ENCODE measurements around the gene MOK. TPM values are rescaled to one million over a fixed set of nuclear protein-coding genes. Genes with fewer than 3 reads are reported as not detected.

MOK gene
- total RNA-seq, 1 experiment from 2014 or later: 2.8 TPM

GRCh38 chr14:102297436-102298170 is 7.4 kb downstream of the MOK start:
- Histone ChIP-seq H4K91ac (ENCODE audit: insufficient read length, low read depth, low read length) (no peak overlapping the region), H4K8ac (replicated peaks; ENCODE audit: insufficient read length, low read depth, low read length) (no peak overlapping the region), H2BK20ac (ENCODE audit: low read depth, low read length, poor library complexity, severe bottlenecking) (no peak overlapping the region), H2BK12ac (ENCODE audit: insufficient read length, low read depth, low read length) (no peak overlapping the region), H3K4me1 (ENCODE audit: insufficient read depth, low read length) (no peaks in the 10 kb centered on the region), H3K14ac (ENCODE audit: insufficient read depth, low read length) (no peak overlapping the region), H4K20me1 (ENCODE audit: control insufficient read depth, insufficient read depth, insufficient read length) (no peaks in the 10 kb centered on the region), H4K5ac (ENCODE audit: insufficient read length, low read depth, low read length) (no peak overlapping the region), H3K79me1 (ENCODE audit: insufficient read depth, low read depth, low read length, poor library complexity, severe bottlenecking) (no peaks in the 10 kb centered on the region), H3K27ac (ENCODE audit: insufficient read length, low read depth, low read length) (no peak overlapping the region), H3K4ac (ENCODE audit: low read depth, low read length) (no peak overlapping the region), H3K23me2 (ENCODE audit: insufficient read length, low read depth, low read length, poor library complexity, severe bottlenecking) (no peaks in the 10 kb centered on the region), H3K9ac (ENCODE audit: extremely low read depth, insufficient read length, low read length) (no peak overlapping the region), H2AK5ac (ENCODE audit: insufficient read length, low read length) (no peak overlapping the region), H3K23ac (ENCODE audit: insufficient read length, low read depth, low read length) (no peak overlapping the region), H3K79me2 (ENCODE audit: insufficient read depth, low read length) (no peaks in the 10 kb centered on the region), H3K4me2 (ENCODE audit: insufficient read depth, insufficient read length, low read length) (no peak overlapping the region), H3T11ph (ENCODE audit: low read length) (no peak overlapping the region), H2BK15ac (ENCODE audit: low read depth, low read length) (no peak overlapping the region), H3K27me3 (ENCODE audit: insufficient read depth, low read length) (no peaks in the 10 kb centered on the region), H2BK120ac (ENCODE audit: low read depth, low read length, poor library complexity, severe bottlenecking) (no peak overlapping the region), H3K56ac (ENCODE audit: insufficient read length, low read depth, low read length) (no peak overlapping the region), H2BK5ac (ENCODE audit: insufficient read length, low read length) (no peak overlapping the region), H3K18ac (ENCODE audit: insufficient read length, low read depth, low read length) (no peak overlapping the region), H3K9me3 (ENCODE audit: control insufficient read depth, low read depth, low read length) (no peaks in the 10 kb centered on the region), H2AFZ (ENCODE audit: low read length) (no peak overlapping the region)
- H3K27ac Mint-ChIP-seq: no peak overlapping the region
- no peak for DNase-seq
- H3K27me3 Mint-ChIP-seq (ENCODE audit: low read depth): peaks cover 4% of the 10 kb centered on the region; the same call in 1 of the 2 replicates
- peaks cover 0 to 5% of the 10 kb centered on the region in 2 experiments; a peak in 1 of 5 replicates for H3K9me3 Mint-ChIP-seq
- no CpG with 5 or more reads among the region's 33 CpGs for WGBS (ENCODE audit: extremely low coverage, insufficient read length, low lambda C conversion rate)
- no peak for TF ChIP-seq CTCF (conservative IDR thresholded peaks at IDR 0.05)
- H3K4me3 Mint-ChIP-seq: no peak overlapping the region
- H3K36me3 Mint-ChIP-seq (ENCODE audit: insufficient read depth in 1 of 3, low read depth in 3 of 3): no peaks in the 10 kb centered on the region
- no peaks in the 10 kb centered on the region; a peak in 1 of 4 replicates for H3K4me1 Mint-ChIP-seq

All from H9 (cell line).